ENCODE measurements around the gene SLC46A2. TPM values are rescaled to one million over a fixed set of nuclear protein-coding genes. Genes with fewer than 3 reads are reported as not detected.

SLC46A2 gene
- total and polyA plus RNA-seq, 8 donors: 0.26 to 13.0 (median 1.1) TPM

GRCh38 chr9:112884101-112884500 lies 6.6 kb downstream of the SLC46A2 start:
- peak; percentile 9 for ATAC-seq
- intact Hi-C loops (cut with DNase I): no loop called here
- Histone ChIP-seq H3K27ac (no peak overlapping the region), H3K4me1 (no peaks in the 10 kb centered on the region), H3K4me3 (no peak overlapping the region), H3K36me3 (peaks cover 0 to 20% of the 10 kb centered on the region in 2 donors), H3K9me3 (no peaks in the 10 kb centered on the region), H3K27me3 (no peaks in the 10 kb centered on the region)
- no peak for TF ChIP-seq CTCF (IDR thresholded peaks at IDR 0.05)
- peak in 1 of 4 donors; percentile 41 for DNase-seq

- intact Hi-C loops (cut with DNase I): no loop called here
- H3K4me1 ChIP-seq: no peaks in the 10 kb centered on the region
- no peaks in the 10 kb centered on the region for H3K9me3 ChIP-seq
- no peak overlapping the region for H3K4me3 ChIP-seq
- DNase-seq: no peak
- no peak for ATAC-seq
- no peaks in the 10 kb centered on the region for H3K27me3 ChIP-seq
- no peak overlapping the region for H3K27ac ChIP-seq
- peaks cover 0 to 38% of the 10 kb centered on the region in 2 donors for H3K36me3 ChIP-seq
- TF ChIP-seq CTCF (IDR thresholded peaks at IDR 0.05): no peak
Measured at GRCh38 chr9:112881331-112881730, 9.3 kb downstream of the SLC46A2 start.

- no peaks in the 10 kb centered on the region for H3K27me3 ChIP-seq
- H3K4me1 ChIP-seq: no peaks in the 10 kb centered on the region
- no peaks in the 10 kb centered on the region for H3K9me3 ChIP-seq
- ATAC-seq (no peak), DNase-seq (no peak)
- peaks cover 0 to 45% of the 10 kb centered on the region in 2 donors for H3K36me3 ChIP-seq
- intact Hi-C loops (cut with DNase I): no loop called here
- no peak overlapping the region for H3K4me3 ChIP-seq
- no peak for TF ChIP-seq CTCF (IDR thresholded peaks at IDR 0.05)
- no peak overlapping the region for H3K27ac ChIP-seq
Measured at GRCh38 chr9:112880650-112881049, 10.0 kb downstream of the SLC46A2 start.

- Histone ChIP-seq H3K27me3 (no peaks in the 10 kb centered on the region), H3K9me3 (no peaks in the 10 kb centered on the region), H3K4me3 (no peak overlapping the region), H3K4me1 (no peaks in the 10 kb centered on the region), H3K27ac (no peak overlapping the region), H3K36me3 (peaks cover 0 to 52% of the 10 kb centered on the region in 2 donors)
- peak; percentile 26 for ATAC-seq
- no peak for DNase-seq
- intact Hi-C loops (cut with DNase I): no loop called here
- TF ChIP-seq CTCF (IDR thresholded peaks at IDR 0.05): no peak
Measured at GRCh38 chr9:112878752-112879151, 11.9 kb downstream of the SLC46A2 start.

GRCh38 chr9:112873773-112874405 lies 16.8 kb downstream of the SLC46A2 start:
- Histone ChIP-seq H3K36me3 (peaks cover 0 to 54% of the 10 kb centered on the region in 2 donors), H3K9me3 (no peaks in the 10 kb centered on the region), H3K27ac (no peak overlapping the region), H3K27me3 (no peaks in the 10 kb centered on the region), H3K4me3 (no peak overlapping the region), H3K4me1 (peaks cover 0 to 2% of the 10 kb centered on the region in 2 donors)
- ATAC-seq (no peak), DNase-seq (no peak)
- no peak for TF ChIP-seq CTCF (IDR thresholded peaks at IDR 0.05)
- intact Hi-C loops (cut with DNase I): no loop called here

Data from left lung (tissue), 10 donors.